HCT116 (cell line): ENCODE measurements around the gene DAAM1. TPM values are rescaled to one million over a fixed set of nuclear protein-coding genes. Genes with fewer than 3 reads are reported as not detected.

Experiments
- ATAC-seq: fragments of 200-7000 bp; cut with Tn5 transposase; 2 replicates; pipeline ENCODE4 v1.9.1; 2020; ENCODE audit warnings: mild to moderate bottlenecking, moderate library complexity
- BruUV-seq: library from RNA; stranded (reverse); fragments of 400-500 nt; replicated peaks from 2 replicates; lab custom pipeline; 2021; lab: Mats Ljungman, UMichigan
- CTCF ChIA-PET: fragments of 300-600 bp; sonication (Branson Sonifier 250); formaldehyde crosslinking; loops from one replicate; lab custom pipeline; 2021; ENCODE audit warnings: antibody characterized with exemption; lab: Charles Lee
- POLR2A ChIA-PET: fragments of 300-600, 350-600 bp; sonication (Branson Sonifier 250); formaldehyde crosslinking; loops from one replicate; lab custom pipeline; 2021; ENCODE audit warnings: antibody characterized with exemption; lab: Charles Lee
- RAD21 ChIA-PET, 2 experiments: fragments of 300-600 bp; sonication (Branson Sonifier 250); formaldehyde crosslinking; loops; one replicate each; lab custom pipeline; 2023; ENCODE audit warnings: low total read pairs in 2 of 2; ENCODE audit not compliant: uncharacterized antibody in 2 of 2, unreplicated experiment in 2 of 2, low non-redundant PET in 1 of 2; lab: Charles Lee
- DNase-seq: peaks from one replicate; pipeline ENCODE4 v3.0.0-alpha.2; 2010; ENCODE audit warnings: low read depth, low spot score
- H2AFZ ChIP-seq: fragments of 200-600 bp; shearing (Covaris generic), sonication (generic); 2 replicates; pipeline ENCODE4 v1.6.1; 2017; ENCODE audit warnings: low read depth, mixed run types, mixed read lengths, antibody characterized with exemption, low read length; ENCODE audit not compliant: poor library complexity, severe bottlenecking
- H3K27ac ChIP-seq: 2 replicates; pipeline ENCODE4 v1.5.1; 2012; ENCODE audit warnings: low read depth, low read length
- H3K27me3 ChIP-seq: fragments of 200-600 bp; sonication (generic); 2 replicates; pipeline ENCODE4 v1.6.1; 2016; ENCODE audit warnings: mixed run types, low read length, mixed read lengths; ENCODE audit not compliant: insufficient read depth
- H3K36me3 ChIP-seq, 2 experiments: fragments of 200-500 bp in 1 of 2; fragments of 200-600 bp in 1 of 2; sonication (Bioruptor generic) in 1 of 2; sonication (generic) in 1 of 2; 2 replicates each; pipeline versions ENCODE4 v1.5.1 to v1.6.1; 2014 to 2016; ENCODE audit warnings: low read length in 2 of 2, inconsistent platforms in 1 of 2, mixed read lengths in 1 of 2, mixed run types in 1 of 2; ENCODE audit not compliant: insufficient read depth in 2 of 2, control insufficient read depth in 1 of 2
- H3K4me1 ChIP-seq, 2 experiments: fragments of 200-600 bp in 1 of 2; sonication (generic) in 1 of 2; 2 replicates each; pipeline versions ENCODE4 v1.5.1 to v1.6.1; 2012 to 2017; ENCODE audit warnings: low read length in 2 of 2, inconsistent platforms in 1 of 2, mild to moderate bottlenecking in 1 of 2, mixed read lengths in 1 of 2, mixed run types in 1 of 2, moderate library complexity in 1 of 2; ENCODE audit not compliant: insufficient read depth in 2 of 2, control insufficient read depth in 1 of 2
- H3K4me2 ChIP-seq: fragments of 200-600 bp; sonication (generic); 2 replicates; pipeline ENCODE4 v1.6.1; 2017; ENCODE audit warnings: mixed run types, low read length, mixed read lengths
- H3K4me3 ChIP-seq, 2 experiments: fragments of 200-600 bp in 1 of 2; sonication (generic) in 1 of 2; replicated peaks in 1 of 2; 2 replicates each; pipeline ENCODE4 v1.5.1; 2011 to 2016; ENCODE audit warnings: low read length in 2 of 2, control low read depth in 1 of 2, low read depth in 1 of 2, mild to moderate bottlenecking in 1 of 2, mixed read lengths in 1 of 2, mixed run types in 1 of 2
- H3K79me2 ChIP-seq: fragments of 200-600 bp; sonication (generic); 2 replicates; pipeline ENCODE4 v1.6.1; 2017; ENCODE audit warnings: mild to moderate bottlenecking, mixed run types, low read length, moderate library complexity, mixed read lengths; ENCODE audit not compliant: insufficient read depth
- H3K9ac ChIP-seq: fragments of 200-600 bp; sonication (generic); 2 replicates; pipeline ENCODE4 v1.6.1; 2016; ENCODE audit warnings: low read length, mixed read lengths
- H3K9me2 ChIP-seq: fragments of 200-600 bp; sonication (generic), shearing (Covaris generic); 2 replicates; pipeline ENCODE4 v1.6.1; 2017; ENCODE audit warnings: mixed run types, mild to moderate bottlenecking, moderate library complexity; ENCODE audit not compliant: insufficient read depth
- H3K9me3 ChIP-seq, 2 experiments: fragments of 200-500 bp in 1 of 2; fragments of 200-600 bp in 1 of 2; sonication (Bioruptor generic) in 1 of 2; sonication (generic) in 1 of 2; 2 replicates each; pipeline ENCODE4 v1.6.1; 2014 to 2017; ENCODE audit warnings: low read length in 2 of 2, mixed read lengths in 2 of 2, inconsistent platforms in 1 of 2, low read depth in 1 of 2, mild to moderate bottlenecking in 1 of 2, mixed run types in 1 of 2, moderate library complexity in 1 of 2; ENCODE audit not compliant: control insufficient read depth in 1 of 2, insufficient read depth in 1 of 2
- H4K20me1 ChIP-seq: fragments of 200-600 bp; sonication (generic), shearing (Covaris generic); 2 replicates; pipeline ENCODE4 v1.6.1; 2017; ENCODE audit warnings: mixed run types, mild to moderate bottlenecking, moderate library complexity; ENCODE audit not compliant: insufficient read depth
- ATF3 ChIP-seq: IDR thresholded peaks from 2 replicates; pipeline ENCODE4 v1.6.1; 2012
- CEBPB ChIP-seq: IDR thresholded peaks from 2 replicates; pipeline ENCODE4 v1.6.1; 2012; ENCODE audit warnings: low read depth
- EGR1 ChIP-seq: IDR thresholded peaks from 2 replicates; pipeline ENCODE4 v1.6.1; 2012; ENCODE audit warnings: low read depth
- ELF1 ChIP-seq: IDR thresholded peaks from 2 replicates; pipeline ENCODE4 v1.6.1; 2012; ENCODE audit warnings: low read depth, borderline replicate concordance
- EZH2phosphoT487 ChIP-seq: fragments of 200-600 bp; IDR thresholded peaks from 2 replicates; pipeline ENCODE4 v1.6.1; 2018; ENCODE audit warnings: antibody characterized with exemption, borderline replicate concordance
- JUND ChIP-seq: IDR thresholded peaks from 2 replicates; pipeline ENCODE4 v1.6.1; 2012
- POLR2AphosphoS5 ChIP-seq: IDR thresholded peaks from 2 replicates; pipeline ENCODE4 v1.6.1; 2011; ENCODE audit warnings: mild to moderate bottlenecking, low read depth, low read length, moderate library complexity
- RAD21 ChIP-seq: IDR thresholded peaks from 2 replicates; pipeline ENCODE4 v1.6.1; 2012; ENCODE audit warnings: low read depth, mild to moderate bottlenecking
- SP1 ChIP-seq: IDR thresholded peaks from 2 replicates; pipeline ENCODE4 v1.6.1; 2012; ENCODE audit warnings: low read depth
- SRF ChIP-seq: IDR thresholded peaks from 2 replicates; pipeline ENCODE4 v1.6.1; 2012; ENCODE audit warnings: low read depth
- ZNF274 ChIP-seq: fragments of 200-500 bp; sonication (Bioruptor generic); IDR thresholded peaks from 2 replicates; pipeline ENCODE4 v1.6.1; 2014; ENCODE audit warnings: mild to moderate bottlenecking, low read depth, low read length, inconsistent platforms
- intact Hi-C: fragments of 100-400 bp; cut with micrococcal nuclease; formaldehyde crosslinking; loops from 2 replicates; pipeline ENCODE4 v1.10.0; 2022
- total RNA-seq: library from RNA; stranded (reverse); gene quantifications from one replicate; pipeline ENCODE4 v1.2.1, GENCODE V29; 2021; ENCODE audit not compliant: unreplicated experiment

Gene DAAM1
- total RNA-seq, 1 experiment from 2014 or later: 10.7 TPM

- no peaks in the 10 kb centered on the region for H3K27me3 ChIP-seq
- no peak for TF ChIP-seq RAD21
- TF ChIP-seq POLR2AphosphoS5: no peak
- TF ChIP-seq SP1: peak; percentile 48; the same call in 1 of the 2 replicates
- no peak for TF ChIP-seq ZNF274
- TF ChIP-seq ELF1: no peak
- no peak for TF ChIP-seq CEBPB
- no peak for TF ChIP-seq SRF
- TF ChIP-seq EGR1: 0 out of 2 replicates have a peak, but pooled peaks have one; percentile 14
- TF ChIP-seq JUND: no peak
- TF ChIP-seq EZH2phosphoT487: no peak
- no peaks in the 10 kb centered on the region for H3K79me2 ChIP-seq
- ChIA-PET POLR2A (no interaction called here), RAD21 (no interaction called here), CTCF (no interaction called here)
- H2AFZ ChIP-seq: no peak overlapping the region
- ATAC-seq: no peak
- H3K9me2 ChIP-seq: no peaks in the 10 kb centered on the region
- H3K9me3 ChIP-seq: no peaks in the 10 kb centered on the region
- no peak for DNase-seq
- H3K36me3 ChIP-seq: no peaks in the 10 kb centered on the region
- H3K4me3 ChIP-seq: no peak overlapping the region
- no TSS peak for BruUV-seq
- peak overlapping the region; percentile 73 for H3K4me2 ChIP-seq
- 0 out of 2 replicates have a peak overlapping the region, but pooled peaks have one; percentile 3 for H3K9ac ChIP-seq
- H3K4me1 ChIP-seq: peaks cover 46 to 57% of the 10 kb centered on the region in 2 experiments
- intact Hi-C loops: loop anchor here (5.0 kb wide), 2 partner anchors 86 to 176 kb away; partner anchors contain the start of gene DAAM1
- H4K20me1 ChIP-seq: no peaks in the 10 kb centered on the region
- peak overlapping the region; percentile 79 for H3K27ac ChIP-seq
These were observed 175.2 kb downstream of the DAAM1 start for GRCh38 chr14:59363531-59364226.

GRCh38 chr14:59370158-59370742 is 181.8 kb downstream of the DAAM1 start:
- Histone ChIP-seq H3K79me2 (no peaks in the 10 kb centered on the region), H3K4me1 (no peaks in the 10 kb centered on the region), H3K9me3 (no peaks in the 10 kb centered on the region), H3K4me3 (no peak overlapping the region), H3K9ac (no peak overlapping the region), H3K4me2 (no peak overlapping the region), H3K36me3 (no peaks in the 10 kb centered on the region), H3K27ac (no peak overlapping the region), H3K9me2 (no peaks in the 10 kb centered on the region), H3K27me3 (no peaks in the 10 kb centered on the region), H2AFZ (no peak overlapping the region), H4K20me1 (no peaks in the 10 kb centered on the region)
- CTCF ChIA-PET: no interaction called here
- TF ChIP-seq SRF: no peak
- no peak for TF ChIP-seq ATF3
- intact Hi-C loops: no loop called here
- DNase-seq: no peak
- POLR2A ChIA-PET: no interaction called here
- BruUV-seq: no TSS peak
- ATAC-seq: no peak
- RAD21 ChIA-PET: no interaction called here
